Camera-type eye (tissue), 1 donor: ENCODE results near the gene PGAM4. TPM values are rescaled to one million over a fixed set of nuclear protein-coding genes. Genes with fewer than 3 reads are reported as not detected.

Experiments used
- total RNA-seq: library from RNA; depleted of rRNA; stranded (reverse); fragments of >200 nt; gene quantifications from one replicate; pipeline ENCODE4 v1.2.3, GENCODE V29; 2014

The PGAM4 gene
- total RNA-seq: not detected

GRCh38 chrX:77969538-77969937, at the start of gene PGAM4:
PGAM4 (minus strand) TSS chrX:77969638; CDS start chrX:77969638, 0 bp downstream.

Other genes starting within 250 kb of the PGAM4 start
- gene ATRX, start 183.4 kb downstream of the PGAM4 start, total RNA-seq: 289 TPM
- 51.7 TPM for gene MAGT1, start 74.2 kb downstream of the PGAM4 start, total RNA-seq
- 320 TPM for gene COX7B, start 70.2 kb downstream of the PGAM4 start, total RNA-seq
- gene ATP7A, start 58.9 kb downstream of the PGAM4 start, total RNA-seq: 23.7 TPM
- 216 TPM for gene PGK1, start 134.6 kb upstream of the PGAM4 start, total RNA-seq
- 40.5 TPM for gene TAF9B, start 170.0 kb upstream of the PGAM4 start, total RNA-seq